Measurements from ENCODE around the gene LY6G6D.
A peak's percentile ranks its signal among the peaks of the same experiment; 100 is the strongest.

LY6G6D gene

GRCh38 chr6:31721351-31722020 is 6.3 kb downstream of the LY6G6D start, which contains the start of gene LY6G6C:
TSS of gene LY6G6C (minus strand) at chr6:31721746. CDS start at chr6:31721679, 67 bp downstream.
- 87% methylated on average over 3 of the region's 4 CpGs for WGBS
- H3K27me3 ChIP-seq (ENCODE audit: insufficient read depth, low read length): no peaks in the 10 kb centered on the region
- H3K4me3 ChIP-seq (ENCODE audit: low read length): no peak within 1 kb of the TSS
- H3K9me3 ChIP-seq (ENCODE audit: insufficient read depth, low read depth, low read length): no peaks in the 10 kb centered on the region
- peaks cover 15% of the 10 kb centered on the region for H3K4me1 ChIP-seq (ENCODE audit: insufficient read depth, low read length)
- no peak within 1 kb of the TSS for H3K27ac ChIP-seq (ENCODE audit: low read depth, low read length)
- peaks cover 9% of the 10 kb centered on the region for H3K36me3 ChIP-seq (ENCODE audit: insufficient read depth, low read length)
- no peak within 1 kb of the TSS for H3K9ac ChIP-seq (ENCODE audit: low read depth, low read length)

GRCh38 chr6:31722173-31722572 is 7.0 kb downstream of the LY6G6D start:
- Histone ChIP-seq H3K36me3 (ENCODE audit: insufficient read depth, low read length) (peaks cover 16% of the 10 kb centered on the region), H3K4me3 (ENCODE audit: low read length) (no peak overlapping the region), H3K27ac (ENCODE audit: low read depth, low read length) (no peak overlapping the region), H3K4me1 (ENCODE audit: insufficient read depth, low read length) (peaks cover 15% of the 10 kb centered on the region), H3K9me3 (ENCODE audit: insufficient read depth, low read depth, low read length) (no peaks in the 10 kb centered on the region), H3K27me3 (ENCODE audit: insufficient read depth, low read length) (no peaks in the 10 kb centered on the region), H3K9ac (ENCODE audit: low read depth, low read length) (no peak overlapping the region)
- 92% methylated on average over 3 of the region's 3 CpGs for WGBS

DNA sequence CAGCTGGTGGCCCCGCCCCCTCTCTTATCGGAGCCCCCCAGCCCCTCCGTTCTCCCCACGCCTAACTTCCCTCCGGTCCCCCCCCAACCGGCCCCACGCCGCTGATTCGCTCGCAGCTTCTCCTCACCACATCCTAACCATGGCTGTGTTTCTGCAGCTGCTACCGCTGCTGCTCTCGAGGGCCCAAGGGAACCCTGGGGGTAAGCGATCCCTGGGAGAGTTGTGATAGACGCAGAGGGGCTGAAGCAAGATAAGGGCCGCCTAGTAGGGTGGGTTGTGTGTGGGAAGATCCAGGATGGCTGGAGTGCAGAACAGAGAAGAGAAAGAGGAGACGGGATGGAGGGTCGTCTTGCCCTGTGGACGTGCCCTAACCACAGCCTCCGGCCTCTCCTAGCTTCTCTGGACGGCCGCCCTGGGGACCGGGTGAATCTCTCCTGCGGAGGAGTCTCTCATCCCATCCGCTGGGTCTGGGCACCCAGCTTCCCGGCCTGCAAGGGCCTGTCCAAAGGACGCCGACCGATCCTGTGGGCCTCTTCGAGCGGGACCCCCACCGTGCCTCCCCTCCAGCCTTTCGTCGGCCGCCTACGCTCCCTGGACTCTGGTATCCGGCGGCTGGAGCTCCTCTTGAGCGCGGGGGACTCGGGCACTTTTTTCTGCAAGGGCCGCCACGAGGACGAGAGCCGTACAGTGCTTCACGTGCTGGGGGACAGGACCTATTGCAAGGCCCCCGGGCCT is 8.3 kb downstream of the LY6G6D start, which contains the start of gene MPIG6B:
Gene MPIG6B (plus strand): TSS at position 129 of the 735 bp plus-strand sequence. CDS start 11 bp downstream, at position 140.
- WGBS: 90% methylated on average over 46 of the region's 46 CpGs
- no peak within 1 kb of the TSS for H3K4me3 ChIP-seq (ENCODE audit: low read length)

DNA sequence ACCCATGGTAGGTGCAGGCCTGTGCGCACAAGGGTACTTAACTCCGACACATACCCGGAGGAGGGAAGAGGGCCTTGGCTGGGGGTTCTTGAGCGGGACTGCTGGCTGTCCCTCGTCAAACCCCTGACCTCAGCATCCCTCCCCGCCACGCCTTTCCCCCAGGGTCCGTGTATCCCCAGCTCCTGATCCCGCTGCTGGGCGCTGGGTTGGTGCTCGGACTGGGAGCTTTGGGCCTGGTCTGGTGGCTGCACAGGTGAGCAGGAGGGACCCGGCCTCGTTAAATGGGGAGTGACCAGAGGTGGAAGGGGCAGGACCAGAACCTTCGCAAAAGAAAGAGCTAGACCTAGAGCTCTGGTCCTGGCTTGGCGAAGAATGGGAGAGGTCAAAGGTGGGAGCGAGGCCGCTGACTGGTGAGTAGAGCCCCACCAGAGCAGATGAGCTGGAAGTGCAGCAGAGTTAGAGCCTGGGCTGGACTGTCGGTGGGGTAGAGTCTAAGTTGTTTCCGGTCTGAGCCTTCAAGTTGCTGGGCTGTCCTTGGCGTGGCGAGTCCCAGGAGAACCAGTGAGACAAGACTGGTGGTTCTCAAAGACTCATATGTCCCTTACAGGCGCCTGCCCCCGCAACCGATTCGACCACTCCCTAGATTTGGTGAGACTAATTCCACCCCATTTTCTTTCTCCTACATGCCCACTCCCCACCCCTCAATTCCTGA is 9.0 kb downstream of the LY6G6D start:
- Histone ChIP-seq H3K36me3 (ENCODE audit: insufficient read depth, low read length) (peaks cover 28% of the 10 kb centered on the region), H3K4me3 (ENCODE audit: low read length) (no peak overlapping the region), H3K9ac (ENCODE audit: low read depth, low read length) (no peak overlapping the region), H3K27ac (ENCODE audit: low read depth, low read length) (no peak overlapping the region), H3K9me3 (ENCODE audit: insufficient read depth, low read depth, low read length) (no peaks in the 10 kb centered on the region), H3K4me1 (ENCODE audit: insufficient read depth, low read length) (0 out of 2 replicates have a peak, but pooled peaks cover 3% of the 10 kb centered on the region), H3K27me3 (ENCODE audit: insufficient read depth, low read length) (no peaks in the 10 kb centered on the region)
- WGBS: 94% methylated on average over 25 of the region's 25 CpGs

More for the DNA sequence above, 8.3 kb downstream of the LY6G6D start, which contains the start of gene MPIG6B:
- Histone ChIP-seq H3K9ac (ENCODE audit: low read depth, low read length) (no peak within 1 kb of the TSS), H3K27me3 (ENCODE audit: insufficient read depth, low read length) (no peaks in the 10 kb centered on the region), H3K9me3 (ENCODE audit: insufficient read depth, low read depth, low read length) (no peaks in the 10 kb centered on the region), H3K36me3 (ENCODE audit: insufficient read depth, low read length) (peaks cover 26% of the 10 kb centered on the region), H3K4me1 (ENCODE audit: insufficient read depth, low read length) (peaks cover 4% of the 10 kb centered on the region; the same call in 1 of the 2 replicates), H3K27ac (ENCODE audit: low read depth, low read length) (no peak within 1 kb of the TSS)

GRCh38 chr6:31725502-31726350 is 10.6 kb downstream of the LY6G6D start:
- no peaks in the 10 kb centered on the region for H3K27me3 ChIP-seq (ENCODE audit: insufficient read depth, low read length)
- peaks cover 32% of the 10 kb centered on the region for H3K36me3 ChIP-seq (ENCODE audit: insufficient read depth, low read length)
- no peaks in the 10 kb centered on the region for H3K9me3 ChIP-seq (ENCODE audit: insufficient read depth, low read depth, low read length)
- H3K27ac ChIP-seq (ENCODE audit: low read depth, low read length): no peak overlapping the region
- H3K9ac ChIP-seq (ENCODE audit: low read depth, low read length): no peak overlapping the region
- WGBS: 94% methylated on average over 12 of the region's 12 CpGs
- H3K4me1 ChIP-seq (ENCODE audit: insufficient read depth, low read length): peaks cover 7% of the 10 kb centered on the region; the same call in 1 of the 2 replicates
- H3K4me3 ChIP-seq (ENCODE audit: low read length): no peak overlapping the region

GRCh38 chr6:31727034-31727716 is 12.0 kb downstream of the LY6G6D start:
- WGBS: 88% methylated on average over 7 of the region's 7 CpGs
- no peaks in the 10 kb centered on the region for H3K27me3 ChIP-seq (ENCODE audit: insufficient read depth, low read length)
- no peak overlapping the region for H3K4me3 ChIP-seq (ENCODE audit: low read length)
- no peaks in the 10 kb centered on the region for H3K9me3 ChIP-seq (ENCODE audit: insufficient read depth, low read depth, low read length)
- H3K4me1 ChIP-seq (ENCODE audit: insufficient read depth, low read length): peaks cover 8% of the 10 kb centered on the region; the same call in 1 of the 2 replicates
- H3K27ac ChIP-seq (ENCODE audit: low read depth, low read length): no peak overlapping the region
- H3K36me3 ChIP-seq (ENCODE audit: insufficient read depth, low read length): peaks cover 45% of the 10 kb centered on the region
- H3K9ac ChIP-seq (ENCODE audit: low read depth, low read length): no peak overlapping the region

DNA sequence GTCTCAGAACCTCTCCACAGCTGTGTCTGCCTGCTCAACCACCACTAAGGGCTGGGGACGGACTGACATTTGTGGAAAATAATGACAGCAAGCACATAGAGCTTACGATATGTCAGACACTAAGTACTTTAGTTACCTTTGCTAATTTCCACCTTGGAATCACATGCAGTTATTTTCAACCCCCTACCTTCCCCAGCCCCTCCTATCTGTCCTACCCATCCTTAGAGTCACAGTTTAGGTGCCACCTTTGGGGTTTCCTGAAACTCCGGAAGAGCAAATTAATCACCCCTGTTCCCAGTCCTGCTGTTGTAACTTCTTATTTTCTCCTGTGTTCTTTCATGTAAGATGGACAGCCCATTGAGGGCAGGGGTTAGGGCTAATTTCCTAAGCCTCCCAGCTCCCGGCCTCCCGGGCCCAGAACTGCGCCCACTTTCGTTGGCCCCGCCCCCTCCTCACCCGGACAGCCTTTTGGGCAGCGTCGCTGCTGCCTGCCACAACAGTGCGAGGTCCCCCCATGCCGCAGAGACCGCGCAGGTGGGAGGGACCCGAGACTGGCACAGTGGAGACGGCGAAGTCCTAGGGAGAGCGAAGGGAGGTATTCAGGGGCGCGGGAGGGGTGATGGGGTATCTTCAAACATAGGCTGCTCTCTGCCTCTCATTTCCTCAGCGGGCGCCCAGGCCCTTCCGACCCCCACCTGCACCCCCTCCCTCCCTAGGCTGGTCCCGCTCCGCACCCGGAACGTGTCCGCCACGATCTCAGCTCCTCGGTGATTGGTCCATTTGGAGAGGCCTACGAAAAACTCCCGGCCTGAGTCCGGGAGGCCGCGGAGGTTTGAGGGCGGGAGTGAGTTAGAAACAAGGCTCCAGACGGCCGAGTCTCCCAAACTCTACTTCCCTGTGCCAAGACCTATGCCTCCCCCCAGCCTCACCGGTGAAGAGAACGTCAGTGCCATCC is 12.8 kb downstream of the LY6G6D start:
- 93% methylated on average over 41 of the region's 41 CpGs for WGBS
- H3K4me3 ChIP-seq (ENCODE audit: low read length): peak overlapping the region; percentile 94; the same call in 1 of the 2 replicates
- no peak overlapping the region for H3K27ac ChIP-seq (ENCODE audit: low read depth, low read length)
- no peak overlapping the region for H3K9ac ChIP-seq (ENCODE audit: low read depth, low read length)
- H3K27me3 ChIP-seq (ENCODE audit: insufficient read depth, low read length): no peaks in the 10 kb centered on the region
- H3K9me3 ChIP-seq (ENCODE audit: insufficient read depth, low read depth, low read length): no peaks in the 10 kb centered on the region
- H3K36me3 ChIP-seq (ENCODE audit: insufficient read depth, low read length): peaks cover 52% of the 10 kb centered on the region
- H3K4me1 ChIP-seq (ENCODE audit: insufficient read depth, low read length): peaks cover 8% of the 10 kb centered on the region; the same call in 1 of the 2 replicates

DNA sequence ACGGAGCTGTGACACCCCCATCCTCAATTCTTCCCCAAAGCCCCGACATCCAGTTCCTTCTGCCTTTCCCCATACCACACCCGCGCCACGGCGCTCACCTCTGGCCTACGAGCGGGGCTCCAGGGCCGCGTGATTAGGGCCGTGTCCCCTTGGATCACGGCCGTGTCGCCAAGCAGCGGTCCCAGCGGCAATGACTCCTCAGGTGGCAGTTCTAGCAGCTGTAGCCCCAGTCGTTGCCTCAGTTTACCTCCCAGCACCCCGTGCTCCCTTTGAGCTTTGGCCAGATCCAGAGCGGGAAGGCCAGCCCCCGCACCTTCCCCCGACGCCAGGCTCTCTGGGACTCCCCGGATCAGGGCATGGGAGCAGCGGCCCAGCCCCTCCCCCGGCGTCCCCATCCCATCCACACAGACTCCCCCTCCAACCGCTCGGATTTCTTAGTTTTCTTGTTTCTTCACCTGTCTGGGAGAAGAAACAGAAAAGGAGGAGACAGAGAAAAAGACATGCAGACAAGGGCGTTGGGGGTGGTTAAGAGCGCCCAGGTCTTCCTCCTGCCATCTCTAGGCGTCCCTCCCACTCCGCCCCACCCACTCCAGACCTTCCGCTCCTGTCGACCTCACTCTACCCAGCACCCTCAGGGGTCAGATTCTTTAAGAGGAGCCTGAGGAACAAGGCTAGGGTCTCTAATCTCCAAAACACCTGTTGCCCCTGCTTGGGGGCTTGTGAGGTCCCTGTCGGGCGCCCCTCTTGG is 13.8 kb downstream of the LY6G6D start, which contains the start of gene DDAH2:
Gene DDAH2 (minus strand): TSS at position 533 of the 748 bp plus-strand sequence. CDS start 138 bp downstream, at position 395.
- H3K27ac ChIP-seq (ENCODE audit: low read depth, low read length): peak within 1 kb of the TSS; percentile 84; the same call in 1 of the 2 replicates
- H3K9me3 ChIP-seq (ENCODE audit: insufficient read depth, low read depth, low read length): no peaks in the 10 kb centered on the region
- H3K4me1 ChIP-seq (ENCODE audit: insufficient read depth, low read length): peaks cover 8% of the 10 kb centered on the region; the same call in 1 of the 2 replicates
- H3K27me3 ChIP-seq (ENCODE audit: insufficient read depth, low read length): no peaks in the 10 kb centered on the region
- peaks cover 62% of the 10 kb centered on the region for H3K36me3 ChIP-seq (ENCODE audit: insufficient read depth, low read length)
- 41% methylated on average over 36 of the region's 36 CpGs for WGBS
- H3K9ac ChIP-seq (ENCODE audit: low read depth, low read length): peak within 1 kb of the TSS; percentile 80
- H3K4me3 ChIP-seq (ENCODE audit: low read length): peak within 1 kb of the TSS; percentile 94
